Measurements from ENCODE around the gene RPL18. TPM values are rescaled to one million over a fixed set of nuclear protein-coding genes. Genes with fewer than 3 reads are reported as not detected.

The RPL18 gene
- total and polyA plus RNA-seq, 9 of the 15 experiments (the other 6 are each of a cell fraction or from before 2014, with no cell fraction given), result 312 to 2,635 (median 1,653) TPM

DNA sequence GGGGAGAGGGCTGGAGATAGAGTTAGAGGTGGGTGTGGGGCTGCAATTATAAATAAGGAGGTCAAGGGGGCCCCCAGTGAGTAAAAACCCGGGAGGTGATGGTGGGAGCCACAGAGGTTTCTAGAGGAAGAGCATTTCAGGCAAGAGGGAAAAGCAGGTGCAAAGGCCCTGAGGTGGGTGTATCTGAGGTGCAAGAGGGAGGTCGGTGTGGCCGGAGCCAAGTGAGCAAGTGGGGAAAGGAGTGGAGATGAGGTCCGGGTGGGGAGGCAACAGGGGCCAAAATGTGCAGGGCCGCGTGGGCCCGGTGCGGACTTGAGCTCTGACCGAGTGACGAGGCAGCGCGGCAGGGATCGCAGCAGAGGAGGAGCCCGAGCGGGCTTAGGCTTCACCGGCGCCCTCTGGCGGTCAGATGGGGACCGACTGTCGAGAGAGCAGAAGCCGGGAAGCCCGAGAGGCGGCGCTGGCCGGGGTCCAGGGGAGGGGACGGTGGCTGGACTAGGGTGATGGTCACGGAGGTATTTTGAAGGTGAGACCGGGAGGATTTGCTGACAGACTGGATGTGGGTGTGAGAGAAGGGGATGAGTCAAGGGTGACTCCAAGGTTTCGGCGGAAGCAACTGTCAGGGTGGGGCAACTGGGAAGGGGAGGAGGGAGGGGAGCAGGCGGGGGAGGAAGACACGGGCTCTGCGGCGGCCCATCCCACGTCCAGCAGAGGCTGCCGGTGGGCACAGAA, 30.1 kb downstream of the RPL18 start (continued):
- TF ChIP-seq FOXP1 (CRISPR knock-in tag; IDR thresholded peaks at IDR 0.05), result no peak
- no peak for TF ChIP-seq RFX5 (IDR thresholded peaks at IDR 0.05; ENCODE audit: low read depth, low read length)
- TF ChIP-seq KDM2B (CRISPR knock-in tag; IDR thresholded peaks at IDR 0.05), result no peak
- no peak for TF ChIP-seq ZBTB43 (CRISPR knock-in tag; IDR thresholded peaks at IDR 0.05)
- TF ChIP-seq SIX5 (IDR thresholded peaks at IDR 0.05; ENCODE audit: borderline replicate concordance in 1 of 2, insufficient read depth in 1 of 2, low read depth in 1 of 2, low read length in 2 of 2), result no peak
- TF ChIP-seq POLR2AphosphoS5 (IDR thresholded peaks at IDR 0.05; ENCODE audit: control insufficient read depth, insufficient read depth, low read depth, low read length), result no peak
- TF ChIP-seq CREB3 (tag; conservative IDR thresholded peaks at IDR 0.05; ENCODE audit: low read depth), result no peak
- no peak for TF ChIP-seq ZNF3 (CRISPR knock-in tag; IDR thresholded peaks at IDR 0.05)
- TF ChIP-seq KDM4B (IDR thresholded peaks at IDR 0.05; ENCODE audit: borderline replicate concordance in 2 of 2, low read depth in 1 of 2), result 0 out of 4 replicates have a peak, but pooled peaks of 1 of the 2 experiments have one; percentile 46
- TF ChIP-seq TARDBP (IDR thresholded peaks at IDR 0.05), result peak; percentile 66; the same call in 1 of the 2 replicates
- TF ChIP-seq NEUROD1 (IDR thresholded peaks at IDR 0.05; ENCODE audit: borderline replicate concordance, low read depth, low read length, partially characterized antibody), result peak; percentile 17
- TF ChIP-seq ZNF561 (CRISPR knock-in tag; conservative IDR thresholded peaks at IDR 0.05), result 0 out of 2 replicates have a peak, but pooled peaks have one; percentile 23
- TF ChIP-seq ZBED1 (IDR thresholded peaks at IDR 0.05), result no peak
- TF ChIP-seq ZNF512 (tag; IDR thresholded peaks at IDR 0.05), result no peak
- TF ChIP-seq ZSCAN29 (IDR thresholded peaks at IDR 0.05), result peak; percentile 65; the same call in 1 of the 2 replicates
- TF ChIP-seq GATAD2A (IDR thresholded peaks at IDR 0.05), result peak; percentile 41; the same call in 1 of the 2 replicates
- TF ChIP-seq RERE (CRISPR knock-in tag; IDR thresholded peaks at IDR 0.05; ENCODE audit: borderline replicate concordance), result no peak

Measured in K562 (cell line).